H9 (cell line): ENCODE results near the gene FANCE. TPM values are rescaled to one million over a fixed set of nuclear protein-coding genes. Genes with fewer than 3 reads are reported as not detected.

Experiments
- DNase-seq: peaks from one replicate; pipeline ENCODE4 v3.0.0-alpha.2; 2017
- H2AFZ ChIP-seq: one replicate; pipeline ENCODE4 v1.6.1; 2013; ENCODE audit warnings: mild to moderate bottlenecking, low read length, control low read depth, moderate library complexity
- H2AK5ac ChIP-seq: 2 replicates; pipeline ENCODE4 v1.6.1; 2013; ENCODE audit warnings: low read length, control low read depth, mixed read lengths; ENCODE audit not compliant: insufficient read length
- H2BK120ac ChIP-seq: one replicate; pipeline ENCODE4 v1.6.1; 2013; ENCODE audit warnings: low read depth, mild to moderate bottlenecking, low read length, control low read depth, inconsistent platforms; ENCODE audit not compliant: poor library complexity, severe bottlenecking
- H2BK12ac ChIP-seq: 2 replicates; pipeline ENCODE4 v1.6.1; 2013; ENCODE audit warnings: low read length, control low read depth, mixed read lengths, low read depth; ENCODE audit not compliant: insufficient read length
- H2BK15ac ChIP-seq: 2 replicates; pipeline ENCODE4 v1.6.1; 2013; ENCODE audit warnings: low read depth, low read length, control low read depth
- H2BK20ac ChIP-seq: one replicate; pipeline ENCODE4 v1.6.1; 2013; ENCODE audit warnings: low read depth, mild to moderate bottlenecking, low read length, control low read depth, inconsistent platforms; ENCODE audit not compliant: poor library complexity, severe bottlenecking
- H2BK5ac ChIP-seq: 2 replicates; pipeline ENCODE4 v1.6.1; 2013; ENCODE audit warnings: low read length, control low read depth, mixed read lengths; ENCODE audit not compliant: insufficient read length
- H3K14ac ChIP-seq: 2 replicates; pipeline ENCODE4 v1.6.1; 2013; ENCODE audit warnings: low read length, control low read depth; ENCODE audit not compliant: insufficient read depth
- H3K18ac ChIP-seq: 2 replicates; pipeline ENCODE4 v1.6.1; 2013; ENCODE audit warnings: low read depth, mild to moderate bottlenecking, mixed read lengths, low read length, control low read depth; ENCODE audit not compliant: insufficient read length
- H3K23ac ChIP-seq: 2 replicates; pipeline ENCODE4 v1.6.1; 2013; ENCODE audit warnings: low read length, control low read depth, mixed read lengths, low read depth; ENCODE audit not compliant: insufficient read length
- H3K23me2 ChIP-seq: 2 replicates; pipeline ENCODE4 v1.6.1; 2013; ENCODE audit warnings: low read depth, mild to moderate bottlenecking, mixed read lengths, low read length, control low read depth; ENCODE audit not compliant: insufficient read length, poor library complexity, severe bottlenecking
- H3K27ac ChIP-seq: 2 replicates; pipeline ENCODE4 v1.5.1; 2013; ENCODE audit warnings: low read length, control low read depth, mixed read lengths, low read depth; ENCODE audit not compliant: insufficient read length
- H3K27me3 ChIP-seq: 2 replicates; pipeline ENCODE4 v1.6.1; 2013; ENCODE audit warnings: low read length, control low read depth, inconsistent platforms; ENCODE audit not compliant: insufficient read depth
- H3K4ac ChIP-seq: 2 replicates; pipeline ENCODE4 v1.6.1; 2013; ENCODE audit warnings: low read depth, mild to moderate bottlenecking, control low read depth, inconsistent platforms, low read length, moderate library complexity
- H3K4me1 ChIP-seq: 2 replicates; pipeline ENCODE4 v1.6.1; 2013; ENCODE audit warnings: low read length, control low read depth, inconsistent platforms; ENCODE audit not compliant: insufficient read depth
- H3K4me2 ChIP-seq: 2 replicates; pipeline ENCODE4 v1.6.1; 2013; ENCODE audit warnings: low read length, control low read depth, mixed read lengths; ENCODE audit not compliant: insufficient read length, insufficient read depth
- H3K56ac ChIP-seq: 2 replicates; pipeline ENCODE4 v1.6.1; 2013; ENCODE audit warnings: low read depth, mild to moderate bottlenecking, mixed read lengths, low read length, control low read depth; ENCODE audit not compliant: insufficient read length
- H3K79me1 ChIP-seq: 2 replicates; pipeline ENCODE4 v1.6.1; 2013; ENCODE audit warnings: low read depth, mild to moderate bottlenecking, moderate library complexity, low read length, control low read depth, inconsistent platforms; ENCODE audit not compliant: insufficient read depth, poor library complexity, severe bottlenecking
- H3K79me2 ChIP-seq: 2 replicates; pipeline ENCODE4 v1.6.1; 2013; ENCODE audit warnings: low read length, control low read depth, inconsistent platforms; ENCODE audit not compliant: insufficient read depth
- H3K9ac ChIP-seq: 2 replicates; pipeline ENCODE4 v1.6.1; 2013; ENCODE audit warnings: low read length, control low read depth, mixed read lengths; ENCODE audit not compliant: insufficient read length; ENCODE audit errors: extremely low read depth
- H3K9me3 ChIP-seq: one replicate; pipeline ENCODE4 v1.6.1; 2013; ENCODE audit warnings: low read depth, low read length, inconsistent platforms; ENCODE audit not compliant: control insufficient read depth
- H3T11ph ChIP-seq: one replicate; pipeline ENCODE4 v1.6.1; 2013; ENCODE audit warnings: mild to moderate bottlenecking, low read length, control low read depth, inconsistent platforms
- H4K20me1 ChIP-seq: one replicate; pipeline ENCODE4 v1.6.1; 2013; ENCODE audit not compliant: control insufficient read depth, insufficient read length, insufficient read depth
- H4K5ac ChIP-seq: 2 replicates; pipeline ENCODE4 v1.6.1; 2013; ENCODE audit warnings: low read depth, mild to moderate bottlenecking, mixed read lengths, low read length, control low read depth; ENCODE audit not compliant: insufficient read length
- H4K8ac ChIP-seq: replicated peaks from 2 replicates; pipeline ENCODE4 v1.6.1; 2013; ENCODE audit warnings: low read length, control low read depth, mixed read lengths, low read depth; ENCODE audit not compliant: insufficient read length
- H4K91ac ChIP-seq: 2 replicates; pipeline ENCODE4 v1.6.1; 2013; ENCODE audit warnings: low read depth, mild to moderate bottlenecking, moderate library complexity, mixed read lengths, low read length, control low read depth; ENCODE audit not compliant: insufficient read length
- H3K27ac Mint-ChIP-seq, 3 experiments: 2 replicates in 2 of 3; 3 replicates in 1 of 3; pipeline ENCODE4 v1.8.0; 2020 to 2021; ENCODE audit warnings: mixed read lengths in 3 of 3, mild to moderate bottlenecking in 1 of 3, moderate library complexity in 1 of 3
- H3K27me3 Mint-ChIP-seq: 2 replicates; pipeline ENCODE4 v1.8.0; 2021; ENCODE audit warnings: low read depth, mild to moderate bottlenecking, moderate library complexity, mixed read lengths
- H3K36me3 Mint-ChIP-seq, 3 experiments: 2 replicates in 2 of 3; 3 replicates in 1 of 3; pipeline ENCODE4 v1.8.0; 2020 to 2021; ENCODE audit warnings: low read depth in 3 of 3, mixed read lengths in 3 of 3; ENCODE audit not compliant: insufficient read depth in 1 of 3
- H3K4me1 Mint-ChIP-seq, 2 experiments: 2 replicates each; pipeline ENCODE4 v1.8.0; 2020; ENCODE audit warnings: mixed read lengths in 2 of 2
- H3K4me3 Mint-ChIP-seq, 2 experiments: 2 replicates in 1 of 2; 3 replicates in 1 of 2; pipeline ENCODE4 v1.8.0; 2020 to 2021; ENCODE audit warnings: mild to moderate bottlenecking in 2 of 2, mixed read lengths in 2 of 2, moderate library complexity in 1 of 2
- H3K9me3 Mint-ChIP-seq, 2 experiments: 2 replicates in 1 of 2; 3 replicates in 1 of 2; pipeline ENCODE4 v1.8.0; 2020; ENCODE audit warnings: mild to moderate bottlenecking in 2 of 2, mixed read lengths in 2 of 2, moderate library complexity in 1 of 2
- CTCF ChIP-seq: fragments of 200-600 bp; sonication (generic); conservative IDR thresholded peaks from 3 replicates; pipeline ENCODE4 v1.8.0; 2021; ENCODE audit warnings: antibody characterized with exemption, mild to moderate bottlenecking
- WGBS: extraction: QIAGEN DNeasy Blood & Tissue Kit; methylation state at CpG from one replicate; pipeline ENCODE4 v1.1.7; 2013; ENCODE audit warnings: missing lambda C conversion rate, low lambda C conversion rate, mixed read lengths; ENCODE audit not compliant: insufficient read length; ENCODE audit errors: extremely low coverage; 5-methylcytosine and 5-hydroxymethylcytosine counted together
- total RNA-seq: library from RNA; stranded (reverse); gene quantifications from 2 replicates; pipeline ENCODE4 v1.2.1, GENCODE V29; 2021

Gene FANCE
- total RNA-seq, 1 experiment from 2014 or later = 8.4 TPM

- H2BK15ac ChIP-seq = no peak overlapping the region
- no peaks in the 10 kb centered on the region for H3K79me1 ChIP-seq
- H3K4me2 ChIP-seq = no peak overlapping the region
- peaks cover 6% of the 10 kb centered on the region; the same call in 1 of the 2 replicates for H3K4me1 ChIP-seq
- no peak overlapping the region for H4K8ac ChIP-seq
- H3K56ac ChIP-seq = no peak overlapping the region
- H4K20me1 ChIP-seq = no peaks in the 10 kb centered on the region
- H3K9me3 ChIP-seq = no peaks in the 10 kb centered on the region
- Mint-ChIP-seq H3K4me3 (peak overlapping the region in 1 of 2 experiments; percentile 71; a peak in 2 of 5 replicates), H3K27me3 (peaks cover 14% of the 10 kb centered on the region), H3K36me3 (no peaks in the 10 kb centered on the region), H3K27ac (peak overlapping the region in 1 of 3 experiments; percentile 55; a peak in 1 of 7 replicates), H3K4me1 (peaks cover 24 to 52% of the 10 kb centered on the region in 2 experiments), H3K9me3 (no peaks in the 10 kb centered on the region)
- H4K91ac ChIP-seq = no peak overlapping the region
- no peak overlapping the region for H2AK5ac ChIP-seq
- no peak overlapping the region for H3K4ac ChIP-seq
- H3K27ac ChIP-seq = no peak overlapping the region
- no peak for TF ChIP-seq CTCF
- H2AFZ ChIP-seq = no peak overlapping the region
- H2BK120ac ChIP-seq = no peak overlapping the region
- no peak overlapping the region for H3K14ac ChIP-seq
- no peak for DNase-seq
- H2BK5ac ChIP-seq = no peak overlapping the region
- H3K23ac ChIP-seq = no peak overlapping the region
- no peak overlapping the region for H3K18ac ChIP-seq
- no CpG with 5 or more reads among the region's 32 CpGs for WGBS
- H3K79me2 ChIP-seq = no peaks in the 10 kb centered on the region
- H2BK20ac ChIP-seq = no peak overlapping the region
- peaks cover 3% of the 10 kb centered on the region for H3K23me2 ChIP-seq
- H3K27me3 ChIP-seq = no peaks in the 10 kb centered on the region; the same call in 1 of the 2 replicates
- H3T11ph ChIP-seq = no peak overlapping the region
- no peak overlapping the region for H4K5ac ChIP-seq
- no peak overlapping the region for H2BK12ac ChIP-seq
- no peak overlapping the region for H3K9ac ChIP-seq
Measured at GRCh38 chr6:35511562-35511941, 59.4 kb downstream of the FANCE start.
